Sigmoid colon (tissue), 4 donors: ENCODE results near the gene SPARC.

Experiments
- POLR2A ChIP-seq, 2 donors: fragments of 450-650 bp; IDR thresholded peaks; one replicate each; pipeline ENCODE4 v1.6.1; 2016; ENCODE audit warnings: antibody characterized with exemption in 2 of 2, mild to moderate bottlenecking in 2 of 2, moderate library complexity in 2 of 2
- POLR2AphosphoS5 ChIP-seq, 4 donors: sonication (generic); formaldehyde crosslinking; IDR thresholded peaks; one replicate each; pipeline ENCODE4 v1.6.1; 2017; ENCODE audit warnings: antibody characterized with exemption in 4 of 4
- TF ChIP-seq, protein P1 (sequence below), 4 experiments: fragments of 450-650 bp in 3 of 4; fragments of 200-600 bp in 1 of 4; IDR thresholded peaks; one replicate each; pipeline ENCODE4 v1.5.1; 2016 to 2019; ENCODE audit warnings: antibody characterized with exemption in 4 of 4, mild to moderate bottlenecking in 3 of 4, moderate library complexity in 2 of 4

DNA sequence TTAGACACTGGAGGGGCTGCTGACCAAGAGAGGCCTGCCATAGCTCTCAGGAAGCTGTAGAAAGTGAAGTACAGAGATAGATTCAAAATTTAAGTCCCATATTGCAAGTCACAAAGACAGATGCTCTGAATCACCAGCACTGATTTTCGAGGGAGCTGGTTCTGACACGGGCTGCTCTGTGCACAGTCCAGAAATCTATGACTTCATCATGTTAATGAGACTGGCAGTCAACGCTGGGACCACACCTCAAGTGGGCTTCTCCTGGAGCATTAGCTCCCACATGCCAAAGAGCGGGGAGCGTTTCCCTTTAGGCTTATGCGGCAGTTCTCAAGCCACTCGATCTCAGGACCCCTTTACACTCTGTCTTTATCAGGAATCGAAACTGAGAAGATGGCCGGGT is 61.4 kb downstream of the SPARC start:
- TF ChIP-seq, protein P1, sequence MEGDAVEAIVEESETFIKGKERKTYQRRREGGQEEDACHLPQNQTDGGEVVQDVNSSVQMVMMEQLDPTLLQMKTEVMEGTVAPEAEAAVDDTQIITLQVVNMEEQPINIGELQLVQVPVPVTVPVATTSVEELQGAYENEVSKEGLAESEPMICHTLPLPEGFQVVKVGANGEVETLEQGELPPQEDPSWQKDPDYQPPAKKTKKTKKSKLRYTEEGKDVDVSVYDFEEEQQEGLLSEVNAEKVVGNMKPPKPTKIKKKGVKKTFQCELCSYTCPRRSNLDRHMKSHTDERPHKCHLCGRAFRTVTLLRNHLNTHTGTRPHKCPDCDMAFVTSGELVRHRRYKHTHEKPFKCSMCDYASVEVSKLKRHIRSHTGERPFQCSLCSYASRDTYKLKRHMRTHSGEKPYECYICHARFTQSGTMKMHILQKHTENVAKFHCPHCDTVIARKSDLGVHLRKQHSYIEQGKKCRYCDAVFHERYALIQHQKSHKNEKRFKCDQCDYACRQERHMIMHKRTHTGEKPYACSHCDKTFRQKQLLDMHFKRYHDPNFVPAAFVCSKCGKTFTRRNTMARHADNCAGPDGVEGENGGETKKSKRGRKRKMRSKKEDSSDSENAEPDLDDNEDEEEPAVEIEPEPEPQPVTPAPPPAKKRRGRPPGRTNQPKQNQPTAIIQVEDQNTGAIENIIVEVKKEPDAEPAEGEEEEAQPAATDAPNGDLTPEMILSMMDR (IDR thresholded peaks at IDR 0.05): no peak
- TF ChIP-seq POLR2AphosphoS5 (IDR thresholded peaks at IDR 0.05): no peak
- no peak for TF ChIP-seq POLR2A (IDR thresholded peaks at IDR 0.05)
